NCI-H1417 (cell line): ENCODE results near the gene LAMB1.

Experiments used
- DNase-seq, 3 experiments: peaks; one replicate each; lab custom pipeline; 2025; lab: John Stamatoyannopoulos, UW

The LAMB1 gene

GRCh38 chr7:108017776-108018151 is 14.8 kb upstream of the LAMB1 start:
- DNase-seq = no peak

GRCh38 chr7:108016841-108017775 is 14.1 kb upstream of the LAMB1 start:
- peak; percentile 58 to 91 (median 70) for DNase-seq

DNA sequence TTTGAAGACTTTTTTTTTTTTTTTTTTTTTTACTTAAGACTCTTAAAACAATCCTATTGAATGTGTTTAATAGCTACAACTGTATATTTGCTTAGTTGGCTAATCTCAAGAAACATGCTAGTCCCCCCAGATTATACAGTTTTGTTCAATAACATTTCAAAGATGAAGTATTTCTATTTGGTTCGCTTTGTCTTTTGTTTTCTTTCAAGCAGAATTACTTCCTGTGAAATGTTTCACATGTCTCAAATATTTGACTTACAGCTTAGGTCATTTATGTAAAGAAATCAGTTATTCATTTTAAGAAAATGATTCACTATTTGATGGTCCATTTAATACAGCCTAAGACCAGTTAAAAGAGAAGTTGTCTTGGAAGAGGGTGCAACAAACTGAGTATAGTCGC is 12.8 kb upstream of the LAMB1 start:
- DNase-seq = no peak

DNA sequence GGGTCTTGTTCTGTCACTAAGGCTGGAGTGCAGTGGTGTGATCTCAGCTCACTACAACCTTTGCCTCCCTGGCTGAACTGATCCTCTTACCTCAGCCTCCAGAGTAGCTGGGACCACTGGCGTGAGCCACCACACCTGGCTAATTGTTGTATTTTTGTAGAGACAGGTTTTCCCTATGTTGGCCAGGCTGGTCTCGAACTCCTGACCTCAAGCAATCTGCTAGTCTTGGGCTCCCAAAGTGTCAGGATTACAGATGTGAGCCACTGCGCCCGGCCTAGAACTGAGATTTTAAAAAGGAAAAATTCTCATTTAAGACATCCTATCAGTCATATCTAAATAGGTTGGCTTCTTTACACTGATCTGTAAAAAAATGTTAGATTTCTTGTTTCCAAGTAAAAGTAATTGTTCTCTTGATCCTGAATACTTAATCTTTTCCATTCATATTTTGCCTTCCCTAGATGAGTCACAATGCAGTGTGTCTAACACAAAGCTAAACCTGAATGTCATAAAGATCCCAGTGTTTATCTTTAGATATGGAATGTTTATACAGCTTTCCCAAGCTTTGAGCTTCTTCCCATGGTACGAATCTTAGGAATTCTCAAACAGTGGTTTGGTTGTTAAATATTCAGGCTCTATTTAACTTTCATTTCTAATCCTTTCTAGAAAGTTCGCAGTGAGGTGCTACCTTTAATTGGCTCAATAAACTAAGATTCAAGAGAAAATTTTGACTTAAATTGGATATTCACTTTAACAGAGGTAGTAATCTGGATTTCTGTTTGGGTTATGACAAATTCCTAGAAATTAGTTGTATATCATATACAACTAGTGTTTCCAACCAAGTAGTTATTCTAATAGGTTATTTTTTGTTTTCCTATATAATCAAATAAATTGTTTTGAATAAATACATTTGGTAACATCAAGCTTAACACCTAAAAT is 12.1 kb upstream of the LAMB1 start:
- DNase-seq = no peak

DNA sequence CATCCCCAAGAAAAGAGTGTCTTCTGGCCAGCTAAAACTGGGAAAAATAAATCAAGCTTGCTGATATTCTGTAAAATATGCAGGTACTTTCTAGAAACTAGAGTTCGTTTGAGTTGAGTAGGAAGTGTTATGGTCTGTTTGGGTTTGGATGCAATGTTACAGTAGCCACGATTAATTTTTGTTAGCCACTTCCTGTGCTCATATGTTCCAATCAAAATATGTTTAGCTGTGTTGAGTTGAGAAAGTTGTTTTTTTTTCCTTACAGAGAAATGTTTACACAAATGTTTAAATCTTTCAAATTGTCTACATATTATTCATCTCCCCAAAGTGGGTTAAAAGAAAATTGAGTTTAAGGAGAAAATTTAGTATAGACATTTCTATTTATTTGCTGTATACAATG is 11.3 kb upstream of the LAMB1 start:
- no peak for DNase-seq

GRCh38 chr7:108012499-108013430 is 9.8 kb upstream of the LAMB1 start:
- DNase-seq = no peak

- DNase-seq = no peak
Measured at GRCh38 chr7:108010377-108010776, 7.4 kb upstream of the LAMB1 start.

GRCh38 chr7:108009873-108010272 is 6.9 kb upstream of the LAMB1 start:
- no peak for DNase-seq

- no peak for DNase-seq
Measured at GRCh38 chr7:108008827-108009226, 5.9 kb upstream of the LAMB1 start.

- DNase-seq = no peak
Measured at GRCh38 chr7:108008240-108008639, 5.3 kb upstream of the LAMB1 start.

DNA sequence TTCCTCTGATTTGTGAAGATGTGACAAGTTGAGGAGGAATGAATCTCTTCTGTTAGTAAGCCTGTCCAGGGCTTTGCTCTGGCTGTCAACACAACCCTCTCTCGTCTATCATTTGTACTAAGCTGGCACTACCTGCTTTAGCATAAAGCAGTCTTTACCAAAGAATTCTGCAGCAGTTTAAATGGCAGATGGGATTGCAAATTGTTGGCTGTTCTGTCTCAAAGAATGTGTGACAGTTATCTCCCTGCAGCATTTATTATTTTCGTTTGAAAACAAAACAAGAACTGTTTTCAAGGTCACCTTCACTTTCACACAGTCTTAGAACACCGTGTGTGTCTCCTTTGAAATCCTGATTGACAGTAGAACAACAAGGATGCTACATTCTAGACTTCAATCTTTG is 4.8 kb upstream of the LAMB1 start:
- no peak for DNase-seq

DNA sequence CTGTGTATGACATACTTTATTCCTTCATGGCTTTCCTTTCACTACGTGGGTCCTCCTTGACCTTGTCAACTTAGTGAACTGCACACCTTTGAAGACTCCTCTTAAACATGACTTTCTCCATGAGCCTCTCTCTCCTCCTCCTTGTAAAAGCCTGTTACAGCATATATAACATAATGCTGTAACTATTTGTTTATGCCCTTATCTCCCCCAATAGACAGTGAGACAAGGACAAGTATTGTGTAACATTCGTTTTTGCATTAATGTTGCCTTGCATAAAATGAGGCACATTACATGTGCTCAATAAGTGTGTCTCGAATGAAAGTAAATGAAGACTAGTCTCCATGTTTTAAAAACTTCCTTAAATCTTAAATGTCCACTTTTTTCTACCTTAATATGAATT is 4.3 kb upstream of the LAMB1 start:
- no peak for DNase-seq

- no peak for DNase-seq
Measured at GRCh38 chr7:108004220-108005142, 1.5 kb upstream of the LAMB1 start.

- DNase-seq = no peak
Measured at GRCh38 chr7:108003599-108003935, 606 bp upstream of the LAMB1 start.

GRCh38 chr7:108001764-108002725 is 916 bp downstream of the LAMB1 start:
- DNase-seq = peak in 2 of 3 experiments; percentile 74

DNA sequence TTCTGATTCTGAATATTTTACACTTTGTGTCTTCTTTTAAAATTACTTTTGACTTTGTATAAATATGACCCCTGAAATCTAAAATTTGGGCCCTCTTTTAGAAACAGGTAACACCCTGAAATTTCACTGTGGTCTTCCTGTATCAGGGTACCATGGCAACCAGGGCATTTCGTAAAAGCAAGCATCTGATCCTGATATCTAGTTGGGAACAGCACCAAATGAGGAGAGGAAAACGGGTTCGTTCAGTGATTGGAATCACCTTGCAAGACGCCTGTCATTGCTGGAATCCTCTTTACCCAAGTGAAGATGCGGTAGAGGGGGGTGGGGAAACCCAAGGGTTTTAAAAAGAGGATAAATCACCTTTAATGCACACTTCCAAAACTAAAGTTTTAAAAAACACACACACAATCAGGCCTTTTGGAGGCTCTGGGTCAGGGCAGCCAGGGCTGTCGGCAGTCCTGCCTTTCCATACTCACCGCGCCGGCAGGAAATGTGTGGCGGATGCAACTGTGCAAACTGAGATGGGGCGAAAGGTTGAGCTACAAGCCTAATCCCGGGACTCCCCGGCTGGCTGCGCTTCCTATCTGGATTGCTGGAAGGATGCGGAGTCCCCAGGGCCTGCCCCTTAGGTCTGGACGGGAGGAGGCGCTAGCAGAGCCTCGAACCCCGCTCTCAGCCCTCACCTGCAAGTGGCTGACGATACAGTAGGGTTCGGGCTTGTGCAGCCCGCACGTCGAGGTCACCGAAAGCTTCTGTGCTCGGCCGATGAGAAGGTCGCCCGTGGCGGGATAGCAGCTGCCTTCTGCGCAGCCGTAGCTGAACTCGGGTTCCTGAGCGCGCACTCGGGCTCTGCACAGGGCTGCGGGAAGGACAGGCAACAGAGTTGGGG is 1.8 kb downstream of the LAMB1 start:
- no peak for DNase-seq

DNA sequence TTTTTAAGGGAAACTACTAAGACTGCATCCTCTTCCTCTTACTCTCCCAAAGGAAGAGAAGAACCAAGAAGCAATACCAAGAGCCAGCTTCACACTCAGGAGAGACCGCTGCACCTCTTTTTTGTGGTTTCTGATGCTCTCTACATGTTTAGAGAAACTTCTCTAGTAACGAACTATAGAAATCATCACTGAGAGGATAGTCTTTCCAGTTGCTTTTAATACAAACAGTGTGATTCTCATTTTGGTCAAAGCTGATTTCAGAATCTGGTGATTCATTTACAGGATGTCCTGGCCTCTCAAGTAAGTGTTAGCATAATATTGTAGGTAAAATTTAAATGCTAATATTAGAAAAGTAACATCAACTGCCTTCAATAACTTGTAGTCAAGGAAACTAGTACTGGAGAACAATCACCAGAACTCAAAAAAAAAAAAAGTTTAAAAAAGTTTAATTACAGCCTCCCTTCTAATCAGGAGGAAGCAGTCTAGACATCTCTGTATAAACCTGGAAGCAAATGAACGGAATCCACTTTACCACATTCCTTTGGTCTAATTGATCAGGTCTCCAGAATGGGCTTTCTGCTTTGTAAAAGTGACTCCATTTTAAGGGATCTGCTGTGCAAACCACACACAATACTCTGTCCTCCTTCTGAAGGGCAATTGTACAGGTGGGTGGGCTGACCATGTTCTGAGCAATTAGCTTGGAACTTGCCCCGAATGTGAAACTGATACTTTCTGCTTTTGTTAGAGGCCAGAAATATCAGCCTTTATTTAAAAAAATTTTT is 3.0 kb downstream of the LAMB1 start:
- no peak for DNase-seq
